HepG2 (cell line): ENCODE measurements around the gene ITPR1. TPM values are rescaled to one million over a fixed set of nuclear protein-coding genes. Genes with fewer than 3 reads are reported as not detected.

Experiments used
- ATAC-seq: fragments of 200-7000 bp; cut with Tn5 transposase; 3 replicates; pipeline ENCODE4 v1.9.1; 2020; ENCODE audit warnings: mild to moderate bottlenecking, moderate library complexity
- BruUV-seq: library from RNA; stranded (reverse); fragments of 400-500 nt; replicated peaks from 2 replicates; lab custom pipeline; 2021; lab: Mats Ljungman, UMichigan
- CTCF ChIA-PET: fragments of 300-600 bp; formaldehyde crosslinking; extraction: SDS; loops from one replicate; lab custom pipeline; 2021; ENCODE audit warnings: low total read pairs, inconsistent platforms, low intra/inter-chr PET ratio; lab: Yijun Ruan, JAX
- POLR2A ChIA-PET: fragments of 350-600 bp; sonication (Branson Sonifier 250); formaldehyde crosslinking; loops from one replicate; lab custom pipeline; 2020; ENCODE audit warnings: antibody characterized with exemption, inconsistent platforms; lab: Yijun Ruan, JAX
- DNase-seq: peaks from one replicate; pipeline ENCODE4 v3.0.0-alpha.2; 2015; ENCODE audit warnings: low spot score
- FAIRE-seq: peaks from 3 replicates; lab custom pipeline; 2011; peaks lifted over from hg19 to GRCh38; lab: Jason Lieb, UNC
- H2AFZ ChIP-seq: one replicate; pipeline ENCODE4 v1.6.1; 2011; ENCODE audit warnings: low read length, inconsistent platforms
- H3K27ac ChIP-seq: fragments of 300-600 bp; 3 replicates; pipeline ENCODE4 v1.8.0; 2011; ENCODE audit warnings: mixed run types, mild to moderate bottlenecking, mixed read lengths, low read length, inconsistent platforms; ENCODE audit not compliant: insufficient read depth; ENCODE audit errors: extremely low read length
- H3K27me3 ChIP-seq, 2 experiments: fragments of 200-600 bp in 1 of 2; 2 replicates in 1 of 2; 3 replicates in 1 of 2; pipeline versions ENCODE4 v1.6.0 to v1.8.0; 2011; ENCODE audit warnings: low read length in 2 of 2, mild to moderate bottlenecking in 2 of 2, moderate library complexity in 2 of 2, inconsistent platforms in 1 of 2; ENCODE audit not compliant: insufficient read depth in 2 of 2, control insufficient read depth in 1 of 2
- H3K36me3 ChIP-seq, 2 experiments: fragments of 200-600 bp in 1 of 2; replicated peaks in 1 of 2; 2 replicates in 1 of 2; 3 replicates in 1 of 2; pipeline versions ENCODE4 v1.5.1 to v1.8.0; 2011; ENCODE audit warnings: low read length in 2 of 2, inconsistent platforms in 1 of 2; ENCODE audit not compliant: insufficient read depth in 2 of 2, control insufficient read depth in 1 of 2
- H3K4me1 ChIP-seq: 2 replicates; pipeline ENCODE4 v1.5.1; 2012; ENCODE audit warnings: low read length, inconsistent platforms; ENCODE audit not compliant: insufficient read depth
- H3K4me2 ChIP-seq: 2 replicates; pipeline ENCODE4 v1.6.0; 2011; ENCODE audit warnings: low read depth, low read length, inconsistent platforms
- H3K4me3 ChIP-seq, 3 experiments: fragments of 200-600 bp in 1 of 3; sonication (generic), shearing (Covaris generic) in 1 of 3; replicated peaks in 1 of 3; 2 replicates each; pipeline ENCODE4 v1.5.1; 2011 to 2016; ENCODE audit warnings: low read length in 3 of 3, inconsistent platforms in 2 of 3, low read depth in 2 of 3, mild to moderate bottlenecking in 2 of 3, control low read depth in 1 of 3, mixed read lengths in 1 of 3; ENCODE audit not compliant: insufficient read depth in 1 of 3
- H3K79me2 ChIP-seq: one replicate; pipeline ENCODE4 v1.6.1; 2011; ENCODE audit warnings: low read length, inconsistent platforms; ENCODE audit not compliant: insufficient read depth
- H3K9ac ChIP-seq: 2 replicates; pipeline ENCODE4 v1.6.0; 2011; ENCODE audit warnings: mild to moderate bottlenecking, low read depth, low read length, inconsistent platforms; ENCODE audit not compliant: insufficient read depth
- H3K9me3 ChIP-seq: 2 replicates; pipeline ENCODE4 v1.5.1; 2012; ENCODE audit warnings: mild to moderate bottlenecking, low read length
- H4K20me1 ChIP-seq: 2 replicates; pipeline ENCODE4 v1.6.0; 2011; ENCODE audit warnings: inconsistent platforms, mild to moderate bottlenecking, low read length, moderate library complexity; ENCODE audit not compliant: insufficient read depth
- ARID2 ChIP-seq: sonication (generic); formaldehyde crosslinking; IDR thresholded peaks from 2 replicates; pipeline ENCODE4 v1.8.1; 2022; ENCODE audit warnings: mild to moderate bottlenecking, missing genetic modification reagents, borderline replicate concordance
- ATAD3A ChIP-seq: sonication (generic); formaldehyde crosslinking; IDR thresholded peaks from 2 replicates; pipeline ENCODE4 v1.4.0; 2020; ENCODE audit warnings: missing genetic modification reagents
- FOXP1 ChIP-seq, 2 experiments: fragments of 450-650 bp in 1 of 2; IDR thresholded peaks; 2 replicates each; pipeline ENCODE4 v1.6.1; 2017 to 2018; ENCODE audit warnings: antibody characterized with exemption in 1 of 2
- HIVEP1 ChIP-seq: sonication (generic); formaldehyde crosslinking; IDR thresholded peaks from 2 replicates; pipeline ENCODE4 v1.4.0; 2020; ENCODE audit warnings: mild to moderate bottlenecking, missing genetic modification reagents
- MEIS1 ChIP-seq: sonication (generic); formaldehyde crosslinking; IDR thresholded peaks from 2 replicates; pipeline ENCODE4 v1.9.0; 2021; ENCODE audit warnings: mild to moderate bottlenecking, missing genetic modification reagents, moderate library complexity, borderline replicate concordance
- NCOA2 ChIP-seq: sonication (generic); formaldehyde crosslinking; IDR thresholded peaks from 2 replicates; pipeline ENCODE4 v1.8.0; 2022; ENCODE audit warnings: inconsistent platforms
- PAWR ChIP-seq: sonication (generic); formaldehyde crosslinking; IDR thresholded peaks from 2 replicates; pipeline ENCODE4 v1.4.0; 2020; ENCODE audit warnings: missing genetic modification reagents, mild to moderate bottlenecking, borderline replicate concordance
- POLR2A ChIP-seq, 2 experiments: IDR thresholded peaks; 2 replicates each; pipeline ENCODE4 v1.6.1; 2011; ENCODE audit warnings: low read depth in 2 of 2, low read length in 2 of 2, mild to moderate bottlenecking in 1 of 2, moderate library complexity in 1 of 2; ENCODE audit not compliant: insufficient read depth in 1 of 2
- STAG1 ChIP-seq: sonication (generic); formaldehyde crosslinking; IDR thresholded peaks from 2 replicates; pipeline ENCODE4 v1.4.0; 2020; ENCODE audit warnings: missing genetic modification reagents
- TERF1 ChIP-seq: sonication (generic); formaldehyde crosslinking; IDR thresholded peaks from 2 replicates; pipeline ENCODE4 v1.8.0; 2022; ENCODE audit warnings: mild to moderate bottlenecking, missing genetic modification reagents, moderate library complexity
- ZFP36 ChIP-seq: fragments of 150-350 bp; IDR thresholded peaks from 2 replicates; pipeline ENCODE4 v1.6.1; 2018; ENCODE audit warnings: borderline replicate concordance, low read length, low read depth; ENCODE audit not compliant: partially characterized antibody
- ZNF101 ChIP-seq: sonication (generic); formaldehyde crosslinking; IDR thresholded peaks from 2 replicates; pipeline ENCODE4 v1.4.0; 2020; ENCODE audit warnings: mild to moderate bottlenecking, low read depth, missing genetic modification reagents, borderline replicate concordance
- ZNF614 ChIP-seq: IDR thresholded peaks from 2 replicates; pipeline ENCODE4 v1.6.1; 2018; ENCODE audit warnings: missing biosample characterization, missing genetic modification reagents, inconsistent platforms, borderline replicate concordance
- ZNF709 ChIP-seq: sonication (generic); formaldehyde crosslinking; IDR thresholded peaks from 2 replicates; pipeline ENCODE4 v1.5.0; 2020; ENCODE audit warnings: mild to moderate bottlenecking, missing genetic modification reagents
- ZSCAN9 ChIP-seq: IDR thresholded peaks from 2 replicates; pipeline ENCODE4 v1.6.1; 2016; ENCODE audit warnings: borderline replicate concordance
- WGBS: methylation state at CpG from one replicate; pipeline ENCODE4 v1.1.6; 2017; ENCODE audit warnings: low lambda C conversion rate; 5-methylcytosine and 5-hydroxymethylcytosine counted together
- in situ Hi-C: cut with HindIII; loops from 2 replicates; pipeline ENCODE4 v1.10.0; 2017; ENCODE audit warnings: low pct_unique_long_range_greater_than_20kb; ENCODE audit not compliant: extremely low pct_ligation_motif_present
- intact Hi-C: fragments of 100-400 bp; cut with micrococcal nuclease; formaldehyde crosslinking; loops from one replicate; pipeline ENCODE4 v1.10.0; 2022; ENCODE audit not compliant: unreplicated experiment
- polyA plus RNA-seq, 8 experiments: library from polyadenylated mRNA; depleted of rRNA in 3 of 8; stranded (reverse) in 7 of 8; unstranded in 1 of 8; fragments of >200 nt; fragmentation: Illumina TruSeq in 4 of 8; extraction: Trizol in 4 of 8; gene quantifications; 2 replicates each; pipeline versions ENCODE4 v1.2.1 to v1.2.3, GENCODE V29; 2011 to 2016; ENCODE audit warnings: low read depth in 4 of 8, missing spikeins in 1 of 8, mixed read lengths in 1 of 8; ENCODE audit not compliant: insufficient read depth in 1 of 8
- total RNA-seq, 5 experiments: library from RNA; depleted of rRNA; stranded (reverse); fragments of >200 nt; fragmentation: Illumina TruSeq; extraction: Trizol; gene quantifications; 2 replicates each; pipeline ENCODE4 v1.2.3, GENCODE V29; 2016; ENCODE audit warnings: low read depth in 1 of 5

The ITPR1 gene
- total and polyA plus RNA-seq, 2 of the 13 experiments (the other 11 are each of a cell fraction or from before 2014, with no cell fraction given), result 10.0 to 11.4 TPM

GRCh38 chr3:4836516-4836915 is 343.4 kb downstream of the ITPR1 start (continued):
- TF ChIP-seq STAG1 (CRISPR knock-in tag), result no peak
- no peak for TF ChIP-seq TERF1 (CRISPR knock-in tag)
- TF ChIP-seq PAWR, result no peak
- no peak for TF ChIP-seq ZNF614 (CRISPR knock-in tag)
- no peak for TF ChIP-seq MEIS1 (CRISPR knock-in tag)
- TF ChIP-seq HIVEP1 (CRISPR knock-in tag), result no peak
- no peak for TF ChIP-seq ZSCAN9
- TF ChIP-seq ZNF709 (CRISPR knock-in tag), result no peak
- no peak for TF ChIP-seq ARID2 (CRISPR knock-in tag)

GRCh38 chr3:4837374-4837930 is 344.3 kb downstream of the ITPR1 start:
- no peaks in the 10 kb centered on the region for H4K20me1 ChIP-seq
- in situ Hi-C loops, result no loop called here
- no peaks in the 10 kb centered on the region for H3K79me2 ChIP-seq
- ChIA-PET CTCF (no interaction called here), POLR2A (no interaction called here)
- ATAC-seq (no peak), FAIRE-seq (no peak), DNase-seq (no peak)
- H3K4me2 ChIP-seq, result no peak overlapping the region
- peaks cover 4 to 18% of the 10 kb centered on the region in 2 experiments; a peak in 3 of 5 replicates for H3K36me3 ChIP-seq
- no peak overlapping the region for H3K9ac ChIP-seq
- 91% methylated on average over 5 of the region's 5 CpGs for WGBS
- H3K9me3 ChIP-seq, result no peaks in the 10 kb centered on the region
- H3K27me3 ChIP-seq, result no peaks in the 10 kb centered on the region
- no TSS peak for BruUV-seq
- no peaks in the 10 kb centered on the region for H3K4me1 ChIP-seq
- intact Hi-C loops, result no loop called here
- no peak for TF ChIP-seq ATAD3A (CRISPR knock-in tag)
- no peak for TF ChIP-seq POLR2A (IDR thresholded peaks at IDR 0.05; ENCODE audit: insufficient read depth in 1 of 2, low read depth in 2 of 2, low read length in 2 of 2)
- TF ChIP-seq ZFP36, result no peak
- TF ChIP-seq ZNF101 (CRISPR knock-in tag), result no peak
- TF ChIP-seq FOXP1 (IDR thresholded peaks at IDR 0.05), result no peak
- no peak for TF ChIP-seq FOXP1 (CRISPR knock-in tag; IDR thresholded peaks at IDR 0.05)
- no peak for TF ChIP-seq NCOA2 (CRISPR knock-in tag)
- no peak overlapping the region for H3K27ac ChIP-seq
- H2AFZ ChIP-seq, result no peak overlapping the region
- no peak overlapping the region for H3K4me3 ChIP-seq
